ENCODE data around the gene SPRED2.

DNA sequence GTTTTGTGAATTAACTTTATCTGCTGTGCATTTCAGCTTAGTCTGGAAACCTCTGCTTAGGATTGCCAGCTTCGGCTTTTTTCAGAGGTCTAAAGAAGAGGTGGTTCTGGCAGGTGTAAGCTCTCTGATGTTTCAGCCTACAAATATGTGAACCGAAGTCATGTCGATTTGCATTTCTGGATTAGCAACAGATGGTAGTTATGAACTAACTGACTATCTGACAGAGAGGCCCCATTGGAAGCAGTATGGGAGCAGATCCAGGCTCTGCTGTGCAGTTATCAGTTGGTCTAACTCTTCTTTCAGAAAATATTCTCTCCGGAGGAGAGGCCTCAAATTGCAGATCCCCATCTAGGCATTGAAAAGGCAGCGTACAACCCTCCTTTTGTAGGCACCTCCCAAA lies 32.7 kb upstream of the SPRED2 start:
- TF ChIP-seq ELF4 (IDR thresholded peaks at IDR 0.05) (no peak), TARDBP (IDR thresholded peaks at IDR 0.05) (no peak), NFRKB (IDR thresholded peaks at IDR 0.05) (no peak), FOXM1 (IDR thresholded peaks at IDR 0.05; ENCODE audit: borderline replicate concordance) (no peak), BHLHE40 (IDR thresholded peaks at IDR 0.05; ENCODE audit: borderline replicate concordance) (no peak), L3MBTL2 (conservative IDR thresholded peaks at IDR 0.05) (no peak), FOXK2 (IDR thresholded peaks at IDR 0.05) (no peak), SP1 (IDR thresholded peaks at IDR 0.05) (no peak), HDGF (IDR thresholded peaks at IDR 0.05; ENCODE audit: borderline replicate concordance) (no peak), ARNT (IDR thresholded peaks at IDR 0.05) (no peak), SUZ12 (IDR thresholded peaks at IDR 0.05) (no peak), ZNF384 (IDR thresholded peaks at IDR 0.05) (no peak), FOXA1 (IDR thresholded peaks at IDR 0.05) (no peak)
- TF ChIP-seq, protein P1, sequence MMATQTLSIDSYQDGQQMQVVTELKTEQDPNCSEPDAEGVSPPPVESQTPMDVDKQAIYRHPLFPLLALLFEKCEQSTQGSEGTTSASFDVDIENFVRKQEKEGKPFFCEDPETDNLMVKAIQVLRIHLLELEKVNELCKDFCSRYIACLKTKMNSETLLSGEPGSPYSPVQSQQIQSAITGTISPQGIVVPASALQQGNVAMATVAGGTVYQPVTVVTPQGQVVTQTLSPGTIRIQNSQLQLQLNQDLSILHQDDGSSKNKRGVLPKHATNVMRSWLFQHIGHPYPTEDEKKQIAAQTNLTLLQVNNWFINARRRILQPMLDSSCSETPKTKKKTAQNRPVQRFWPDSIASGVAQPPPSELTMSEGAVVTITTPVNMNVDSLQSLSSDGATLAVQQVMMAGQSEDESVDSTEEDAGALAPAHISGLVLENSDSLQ (IDR thresholded peaks at IDR 0.05), result no peak
